H1 (cell line): ENCODE data around the gene ZC4H2. TPM values are rescaled to one million over a fixed set of nuclear protein-coding genes. Genes with fewer than 3 reads are reported as not detected.
"Not testable (repeated sequence)": the region's sequence is repeated elsewhere in the genome, so short reads cannot be mapped to it uniquely, and the experiment has no call there.

ENCODE experiments used
- CTCF ChIA-PET: fragments of 300-600 bp; sonication (Branson Sonifier 250); formaldehyde crosslinking; loops from one replicate; lab custom pipeline; 2021; ENCODE audit not compliant: partially characterized antibody; lab: Charles Lee
- POLR2A ChIA-PET: fragments of 300-600 bp; sonication (Branson Sonifier 250); formaldehyde crosslinking; loops from one replicate; lab custom pipeline; 2021; ENCODE audit warnings: inconsistent platforms; ENCODE audit not compliant: partially characterized antibody; lab: Charles Lee
- DNase-seq, 2 experiments: peaks; one replicate each; pipeline versions ENCODE4 v3.0.0 to v3.0.0-alpha.2; 2010 to 2022; ENCODE audit warnings: low spot score in 2 of 2, low read depth in 1 of 2, mixed read lengths in 1 of 2
- FAIRE-seq: peaks from 2 replicates; lab custom pipeline; 2011; peaks lifted over from hg19 to GRCh38; lab: Jason Lieb, UNC
- H2AFZ ChIP-seq: 2 replicates; pipeline ENCODE4 v1.8.1; 2012; ENCODE audit warnings: low read length, inconsistent platforms
- H2AK5ac ChIP-seq: 2 replicates; pipeline ENCODE4 v1.6.1; 2013; ENCODE audit warnings: low read depth, low read length
- H2BK120ac ChIP-seq: replicated peaks from 2 replicates; pipeline ENCODE3; 2013; ENCODE audit warnings: low read depth, low read length, inconsistent platforms
- H2BK12ac ChIP-seq: 2 replicates; pipeline ENCODE4 v1.6.1; 2013; ENCODE audit warnings: low read depth, low read length
- H2BK15ac ChIP-seq: 2 replicates; pipeline ENCODE4 v1.6.1; 2013; ENCODE audit warnings: low read length
- H2BK20ac ChIP-seq: 2 replicates; pipeline ENCODE4 v1.6.1; 2013; ENCODE audit warnings: low read length
- H2BK5ac ChIP-seq: 2 replicates; pipeline ENCODE4 v1.6.1; 2013; ENCODE audit warnings: low read depth, low read length
- H3K14ac ChIP-seq: 2 replicates; pipeline ENCODE4 v1.6.1; 2013; ENCODE audit warnings: inconsistent platforms; ENCODE audit not compliant: insufficient read length
- H3K18ac ChIP-seq: 2 replicates; pipeline ENCODE4 v1.6.1; 2013; ENCODE audit warnings: low read length; ENCODE audit errors: extremely low read depth
- H3K23ac ChIP-seq: 2 replicates; pipeline ENCODE4 v1.6.1; 2013; ENCODE audit warnings: inconsistent platforms; ENCODE audit not compliant: insufficient read length
- H3K23me2 ChIP-seq: 2 replicates; pipeline ENCODE4 v1.6.1; 2013; ENCODE audit warnings: low read depth, low read length
- H3K27ac ChIP-seq: 2 replicates; pipeline ENCODE4 v1.6.1; 2011; ENCODE audit warnings: low read depth, low read length, inconsistent platforms
- H3K27me3 ChIP-seq, 4 experiments: replicated peaks in 1 of 4; 1 replicate in 1 of 4; 2 replicates in 3 of 4; pipeline versions ENCODE4 v1.6.1 to v1.8.1; 2011 to 2013; ENCODE audit warnings: low read length in 3 of 4, mild to moderate bottlenecking in 3 of 4, inconsistent platforms in 2 of 4, mixed read lengths in 2 of 4, moderate library complexity in 1 of 4; ENCODE audit not compliant: control insufficient read depth in 3 of 4, insufficient read depth in 3 of 4; ENCODE audit errors: extremely low read depth in 1 of 4
- H3K36me3 ChIP-seq, 4 experiments: 2 replicates each; pipeline versions ENCODE4 v1.6.1 to v1.8.1; 2011 to 2013; ENCODE audit warnings: mild to moderate bottlenecking in 4 of 4, low read length in 3 of 4, moderate library complexity in 2 of 4, control low read depth in 1 of 4, inconsistent platforms in 1 of 4; ENCODE audit not compliant: insufficient read depth in 4 of 4, control insufficient read depth in 2 of 4
- H3K4ac ChIP-seq: replicated peaks from 2 replicates; pipeline ENCODE3; 2013; ENCODE audit warnings: low read length, low read depth, mixed read lengths, inconsistent platforms; ENCODE audit not compliant: insufficient read length
- H3K4me1 ChIP-seq, 4 experiments: replicated peaks in 1 of 4; 1 replicate in 1 of 4; 2 replicates in 3 of 4; pipeline versions ENCODE4 v1.6.1 to v1.8.1; 2011 to 2013; ENCODE audit warnings: low read length in 3 of 4, inconsistent platforms in 2 of 4, mixed read lengths in 1 of 4; ENCODE audit not compliant: insufficient read depth in 4 of 4, control insufficient read depth in 3 of 4
- H3K4me2 ChIP-seq, 2 experiments: 2 replicates each; pipeline versions ENCODE4 v1.6.1 to v1.8.1; 2011 to 2013; ENCODE audit warnings: low read depth in 2 of 2, low read length in 2 of 2, control low read depth in 1 of 2, inconsistent platforms in 1 of 2, mild to moderate bottlenecking in 1 of 2; ENCODE audit not compliant: insufficient read depth in 1 of 2
- H3K4me3 ChIP-seq, 4 experiments: fragments of 200-600, 300-600 bp in 1 of 4; sonication (generic), shearing (Covaris generic), sonication (Bioruptor Twin) in 1 of 4; 2 replicates each; pipeline versions ENCODE4 v1.5.1 to v1.8.1; 2011 to 2016; ENCODE audit warnings: low read length in 4 of 4, low read depth in 3 of 4, control low read depth in 2 of 4, inconsistent platforms in 2 of 4, mild to moderate bottlenecking in 2 of 4, mixed read lengths in 1 of 4, moderate library complexity in 1 of 4; ENCODE audit not compliant: insufficient read depth in 2 of 4; ENCODE audit errors: extremely low read depth in 1 of 4
- H3K56ac ChIP-seq: replicated peaks from 2 replicates; pipeline ENCODE3; 2013; ENCODE audit warnings: low read depth, mild to moderate bottlenecking, mixed read lengths, low read length, inconsistent platforms; ENCODE audit not compliant: insufficient read length
- H3K79me1 ChIP-seq: 2 replicates; pipeline ENCODE4 v1.6.1; 2013; ENCODE audit warnings: low read depth, low read length, control low read depth
- H3K79me2 ChIP-seq, 2 experiments: 2 replicates each; pipeline versions ENCODE4 v1.6.1 to v1.8.1; 2012 to 2013; ENCODE audit warnings: low read length in 2 of 2, mild to moderate bottlenecking in 2 of 2, inconsistent platforms in 1 of 2; ENCODE audit not compliant: insufficient read depth in 2 of 2, control insufficient read depth in 1 of 2
- H3K9ac ChIP-seq, 4 experiments: replicated peaks in 1 of 4; 1 replicate in 1 of 4; 2 replicates in 3 of 4; pipeline versions ENCODE4 v1.6.1 to v1.8.1; 2011 to 2013; ENCODE audit warnings: low read depth in 3 of 4, low read length in 3 of 4, control low read depth in 2 of 4, mild to moderate bottlenecking in 2 of 4, moderate library complexity in 2 of 4, inconsistent platforms in 1 of 4; ENCODE audit errors: extremely low read depth in 1 of 4
- H3K9me3 ChIP-seq, 2 experiments: 2 replicates each; pipeline versions ENCODE4 v1.6.1 to v1.8.1; 2012 to 2013; ENCODE audit warnings: mild to moderate bottlenecking in 2 of 2, moderate library complexity in 2 of 2, control low read depth in 1 of 2, inconsistent platforms in 1 of 2, low read depth in 1 of 2, low read length in 1 of 2, mixed read lengths in 1 of 2; ENCODE audit not compliant: insufficient read depth in 2 of 2
- H4K20me1 ChIP-seq, 2 experiments: replicated peaks in 1 of 2; 2 replicates each; pipeline versions ENCODE3 to v1.8.1; 2011 to 2013; ENCODE audit warnings: inconsistent platforms in 2 of 2, low read length in 2 of 2, mild to moderate bottlenecking in 1 of 2; ENCODE audit not compliant: insufficient read depth in 2 of 2, control insufficient read depth in 1 of 2
- H4K5ac ChIP-seq: 2 replicates; pipeline ENCODE4 v1.6.1; 2013; ENCODE audit warnings: low read length, low read depth, mixed read lengths, inconsistent platforms; ENCODE audit not compliant: insufficient read length
- H4K8ac ChIP-seq: 2 replicates; pipeline ENCODE4 v1.8.0; 2013; ENCODE audit warnings: mild to moderate bottlenecking, moderate library complexity, low read length, inconsistent platforms; ENCODE audit not compliant: insufficient read depth; ENCODE audit errors: extremely low read depth
- H4K91ac ChIP-seq: replicated peaks from 2 replicates; pipeline ENCODE3; 2013; ENCODE audit warnings: low read length, mixed read lengths, inconsistent platforms; ENCODE audit not compliant: insufficient read length
- WGBS, 2 experiments: shearing (Covaris generic) in 1 of 2; methylation state at CpG; one replicate each; pipeline versions ENCODE4 v1.1.6 to v1.1.7; 2013 to 2015; ENCODE audit warnings: low lambda C conversion rate in 2 of 2, mixed read lengths in 2 of 2, inconsistent platforms in 1 of 2, low coverage in 1 of 2, missing lambda C conversion rate in 1 of 2; ENCODE audit not compliant: insufficient replicate concordance in 2 of 2, insufficient coverage in 1 of 2, insufficient read length in 1 of 2; ENCODE audit errors: extremely low coverage in 1 of 2, missing lambda C conversion rate in 1 of 2; 5-methylcytosine and 5-hydroxymethylcytosine counted together
- polyA plus RNA-seq, 7 experiments: library from polyadenylated mRNA; depleted of rRNA in 3 of 7; stranded (reverse) in 5 of 7; unstranded in 2 of 7; fragments of >200 nt in 5 of 7; fragments of 200-250 nt in 2 of 7; gene quantifications; 1 replicate in 5 of 7; 2 replicates in 1 of 7; 4 replicates in 1 of 7; pipeline versions ENCODE4 v1.2.1 to v1.2.3, GENCODE V29; 2011 to 2013; ENCODE audit warnings: missing spikeins in 2 of 7, mixed read lengths in 2 of 7
- total RNA-seq: library from RNA; stranded (reverse); fragmentation: NEBNext Ultra II Directional; extraction: Animal tissue kit (Norgen Biotek cat#: 25700); gene quantifications from 2 replicates; pipeline ENCODE4 v1.2.1, GENCODE V29; 2021

Gene ZC4H2
- total and polyA plus RNA-seq, 2 of the 8 experiments (the other 6 are each of a cell fraction or from before 2014, with no cell fraction given): 25.9 to 29.3 TPM

- H4K5ac ChIP-seq, H2AFZ ChIP-seq, H2BK5ac ChIP-seq, H3K79me2 ChIP-seq, H4K91ac ChIP-seq, H3K4ac ChIP-seq, H3K23ac ChIP-seq, H3K27ac ChIP-seq, H4K20me1 ChIP-seq, H3K23me2 ChIP-seq, H3K18ac ChIP-seq, H3K9me3 ChIP-seq, H3K79me1 ChIP-seq, H2BK12ac ChIP-seq, H3K9ac ChIP-seq, H2BK120ac ChIP-seq, FAIRE-seq, POLR2A ChIA-PET, H3K4me3 ChIP-seq, H2AK5ac ChIP-seq, H2BK15ac ChIP-seq, H4K8ac ChIP-seq, H3K36me3 ChIP-seq, H3K4me2 ChIP-seq, DNase-seq, H2BK20ac ChIP-seq, H3K14ac ChIP-seq, CTCF ChIA-PET, H3K56ac ChIP-seq, H3K4me1 ChIP-seq, H3K27me3 ChIP-seq: not testable (repeated sequence)
- 94% methylated on average over 11 of the region's 12 CpGs; no CpG with 5 or more reads in 1 of the 2 experiments for WGBS, 2 experiments
Measured at GRCh38 chrX:64878709-64879108, 97.5 kb downstream of the ZC4H2 start.
